Activated T-helper 1 cell treated with anti-CD3 and anti-CD28 coated beads, Interleukin-12 subunit alpha, Interleukin-12 subunit beta, Interleukin-2, Interleukin-4 antibody, amounts not matched to agents 30 ng/mL and 10 ng/mL and 1 ng/mL, durations not matched to agents 14 hours and 24 hours and 36 hours (primary cell): Measurements from ENCODE around the gene EAF1. TPM values are rescaled to one million over a fixed set of nuclear protein-coding genes. Genes with fewer than 3 reads are reported as not detected.
"Not testable (repeated sequence)": the region's sequence is repeated elsewhere in the genome, so short reads cannot be mapped to it uniquely, and the experiment has no call there.

ENCODE experiments used
- DNase-seq: peaks from one replicate; pipeline ENCODE4 v3.0.0; 2021; ENCODE audit warnings: low spot score
- H3K27ac Mint-ChIP-seq: one replicate; pipeline ENCODE4 v1.8.0; 2021; ENCODE audit warnings: mild to moderate bottlenecking, mixed read lengths
- H3K27me3 Mint-ChIP-seq: one replicate; pipeline ENCODE4 v1.8.0; 2022; ENCODE audit warnings: mild to moderate bottlenecking, moderate library complexity, mixed read lengths; ENCODE audit not compliant: insufficient read depth
- H3K36me3 Mint-ChIP-seq: one replicate; pipeline ENCODE4 v1.8.0; 2021; ENCODE audit warnings: low read depth, mixed read lengths
- H3K4me1 Mint-ChIP-seq: one replicate; pipeline ENCODE4 v1.8.0; 2021; ENCODE audit warnings: low read depth, mixed read lengths
- H3K4me3 Mint-ChIP-seq: one replicate; pipeline ENCODE4 v1.8.0; 2021; ENCODE audit warnings: mild to moderate bottlenecking, moderate library complexity, mixed read lengths
- H3K9me3 Mint-ChIP-seq: one replicate; pipeline ENCODE4 v1.8.0; 2021; ENCODE audit warnings: mixed read lengths
- intact Hi-C: fragments of 100-400 bp; cut with micrococcal nuclease; formaldehyde crosslinking; loops from one replicate; pipeline ENCODE4 v1.15.1; 2024
- total RNA-seq: library from RNA; stranded (reverse); gene quantifications from 2 replicates; pipeline ENCODE4 v1.2.3, GENCODE V29; 2022

Gene EAF1
- total RNA-seq, 1 donor from 2014 or later: 27.8 TPM

DNA sequence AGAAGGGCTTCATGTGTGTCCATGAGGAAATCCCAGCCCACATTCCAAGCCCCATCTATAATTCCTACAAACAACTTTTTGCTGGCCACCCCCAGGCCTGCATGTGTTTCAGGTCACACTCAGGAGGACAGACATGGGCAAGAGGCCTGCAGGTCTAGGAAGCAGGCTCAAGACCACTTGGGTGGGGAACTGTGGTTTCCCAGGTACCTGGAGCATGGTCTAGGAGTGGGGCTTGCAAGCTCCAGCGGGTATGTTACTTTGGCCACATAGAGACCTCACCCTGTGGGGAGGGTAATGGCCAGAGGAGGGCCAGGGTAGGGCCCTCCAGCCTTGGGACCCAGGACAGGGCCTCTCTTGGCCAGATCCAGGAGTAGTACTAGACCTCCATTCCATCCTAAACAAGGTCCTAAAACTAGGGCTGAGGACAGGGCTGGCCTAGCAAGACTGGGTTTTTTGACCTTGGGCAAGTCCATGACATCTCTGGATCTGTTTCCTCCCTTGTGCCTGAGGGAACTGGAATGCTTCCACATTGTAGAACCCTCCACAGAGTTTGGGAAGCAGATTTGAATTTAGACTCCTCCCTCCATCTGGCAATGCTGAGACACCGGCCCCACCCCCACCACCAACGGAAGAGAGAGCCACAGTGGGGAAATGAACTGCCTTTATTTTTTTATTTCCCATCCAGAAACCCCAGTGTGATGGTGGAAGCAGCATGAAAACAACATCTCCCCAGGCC is 22.3 kb downstream of the EAF1 start:
- H3K4me3 Mint-ChIP-seq: no peak overlapping the region
- H3K9me3 Mint-ChIP-seq: no peaks in the 10 kb centered on the region
- H3K36me3 Mint-ChIP-seq: peaks cover 6% of the 10 kb centered on the region
- no peak overlapping the region for H3K27ac Mint-ChIP-seq
- H3K27me3 Mint-ChIP-seq: no peaks in the 10 kb centered on the region
- no peaks in the 10 kb centered on the region for H3K4me1 Mint-ChIP-seq
- intact Hi-C loops: no loop called here
- no peak for DNase-seq

DNA sequence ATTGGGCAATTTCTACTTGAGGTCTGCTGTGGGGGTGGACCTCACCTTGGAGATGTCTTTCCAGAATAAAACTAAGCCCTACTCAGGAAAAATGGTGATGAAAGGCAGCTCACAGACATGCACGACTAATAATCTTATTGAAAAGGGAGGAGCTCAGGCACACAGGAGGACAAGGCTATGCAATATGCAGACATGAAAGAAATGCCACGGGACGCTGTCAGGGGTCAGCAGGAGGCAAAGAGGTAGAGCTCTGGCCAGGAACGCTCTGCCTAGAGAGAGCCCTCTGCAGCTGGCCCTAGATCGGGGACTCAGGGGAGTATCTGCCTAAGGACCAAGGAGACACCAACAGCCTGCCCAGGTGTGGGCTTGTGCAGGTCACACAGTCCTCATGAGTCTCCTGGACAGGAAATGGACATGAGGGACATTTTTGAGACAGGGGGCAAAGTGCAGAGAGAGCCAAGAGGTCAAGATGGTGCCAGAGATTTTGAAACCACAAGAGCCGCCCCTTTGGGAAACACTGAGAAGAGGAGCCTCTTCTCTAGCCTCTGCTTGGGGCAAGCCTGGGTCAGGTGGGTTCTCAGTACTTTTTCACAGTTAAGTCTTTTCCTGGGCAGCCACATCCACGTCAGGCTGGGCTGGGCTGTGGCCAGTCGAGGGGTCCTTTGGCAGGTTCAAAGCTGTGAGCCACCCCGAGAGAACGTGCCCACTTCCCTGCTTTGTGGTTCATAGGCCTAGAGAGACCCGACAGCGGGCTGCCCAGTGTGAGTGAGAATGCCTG is 23.2 kb downstream of the EAF1 start:
- Mint-ChIP-seq H3K27ac (no peak overlapping the region), H3K4me1 (no peaks in the 10 kb centered on the region), H3K27me3 (no peaks in the 10 kb centered on the region), H3K36me3 (peaks cover under 1% of the 10 kb centered on the region), H3K9me3 (no peaks in the 10 kb centered on the region), H3K4me3 (no peak overlapping the region)
- intact Hi-C loops: no loop called here
- DNase-seq: no peak

DNA sequence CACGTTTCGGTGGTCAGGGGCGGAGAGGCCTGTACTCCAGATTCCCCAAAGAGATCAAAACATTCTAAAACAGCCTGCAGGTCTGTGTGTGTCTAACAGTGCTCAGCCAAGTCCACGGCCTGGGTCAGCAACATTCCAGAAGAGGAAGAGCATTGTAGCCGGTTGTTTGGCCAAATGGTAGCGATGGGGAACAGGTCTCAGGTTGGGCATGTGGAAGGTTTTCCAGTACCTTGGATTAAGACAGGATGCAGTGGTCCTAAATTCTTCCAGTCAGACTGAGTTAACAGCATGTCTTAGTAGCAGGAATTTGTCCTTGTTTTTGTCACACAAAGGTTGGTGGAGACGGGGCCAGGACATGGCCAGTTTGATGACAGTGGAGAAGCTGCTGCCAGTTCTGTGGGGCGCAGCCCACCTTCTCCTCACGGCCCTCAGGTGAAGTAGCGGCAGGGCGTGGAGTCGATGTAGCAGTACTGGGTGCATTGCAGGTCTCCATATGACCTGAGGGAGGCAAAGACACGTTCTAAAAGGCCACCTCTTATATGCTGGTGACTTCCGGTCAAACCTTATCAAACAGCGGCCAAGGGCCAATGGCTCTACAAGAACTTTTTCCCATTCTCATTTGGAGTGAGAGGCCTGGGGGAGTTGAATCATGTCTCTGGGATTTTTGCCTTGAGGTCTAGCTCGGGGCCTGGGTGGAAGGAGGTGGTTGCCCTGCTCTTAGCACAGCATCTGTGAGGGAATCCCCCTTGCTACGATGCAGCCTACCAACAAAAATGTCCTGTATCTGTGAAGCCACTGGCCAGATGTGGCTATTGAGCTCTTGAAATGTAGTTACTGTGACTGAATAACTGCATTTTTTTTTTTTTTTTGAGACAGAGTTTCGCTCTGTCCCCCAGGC is 24.1 kb downstream of the EAF1 start:
- H3K4me1 Mint-ChIP-seq: no peaks in the 10 kb centered on the region
- no peaks in the 10 kb centered on the region for H3K27me3 Mint-ChIP-seq
- H3K4me3 Mint-ChIP-seq: no peak overlapping the region
- no peaks in the 10 kb centered on the region for H3K9me3 Mint-ChIP-seq
- H3K36me3 Mint-ChIP-seq: no peaks in the 10 kb centered on the region
- no peak overlapping the region for H3K27ac Mint-ChIP-seq
- no peak for DNase-seq
- intact Hi-C loops: no loop called here

DNA sequence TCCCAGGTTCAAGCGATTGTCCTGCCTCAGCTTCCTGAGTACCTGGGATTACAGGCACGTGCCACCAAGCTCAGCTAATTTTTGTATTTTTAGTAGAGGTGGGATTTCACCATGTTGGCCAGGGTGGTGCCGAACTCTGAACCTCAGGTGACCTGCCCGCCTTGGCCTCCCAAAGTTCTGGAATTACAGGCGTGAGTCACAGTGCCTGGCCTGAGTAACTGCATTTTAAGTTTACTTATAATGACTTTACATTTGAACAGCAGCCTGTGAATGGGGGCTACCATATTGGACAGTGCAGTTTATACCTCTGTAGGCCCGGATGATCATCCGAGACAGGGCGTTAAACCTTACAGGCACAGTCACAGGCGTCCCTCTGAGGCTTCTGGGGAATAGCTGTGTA is 24.8 kb downstream of the EAF1 start:
- no peak overlapping the region for H3K27ac Mint-ChIP-seq
- no peaks in the 10 kb centered on the region for H3K27me3 Mint-ChIP-seq
- H3K36me3 Mint-ChIP-seq: no peaks in the 10 kb centered on the region
- H3K4me3 Mint-ChIP-seq: no peak overlapping the region
- H3K4me1 Mint-ChIP-seq: no peaks in the 10 kb centered on the region
- no peaks in the 10 kb centered on the region for H3K9me3 Mint-ChIP-seq
- no peak for DNase-seq
- intact Hi-C loops: no loop called here

DNA sequence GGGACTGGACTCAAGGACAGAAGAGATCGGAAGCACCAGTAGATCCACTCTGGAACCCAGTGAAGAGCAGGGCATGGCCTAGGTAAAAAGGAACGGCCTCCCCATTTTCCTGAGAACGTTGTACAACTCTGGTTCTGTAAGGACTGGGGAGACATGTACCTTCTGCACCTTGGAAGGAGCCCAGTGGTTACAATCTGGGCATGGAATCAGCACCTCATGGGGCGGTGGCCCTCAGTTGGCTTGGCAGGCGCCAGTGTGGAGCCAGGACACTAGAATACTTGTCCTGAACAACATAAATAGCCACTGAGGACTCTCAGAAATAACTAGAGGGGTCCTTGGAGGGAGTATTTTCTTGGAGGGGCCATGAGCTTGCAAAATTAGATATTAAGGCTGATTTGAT is 25.6 kb downstream of the EAF1 start:
- Mint-ChIP-seq H3K36me3 (no peaks in the 10 kb centered on the region), H3K4me1 (no peaks in the 10 kb centered on the region), H3K27ac (no peak overlapping the region), H3K27me3 (no peaks in the 10 kb centered on the region), H3K4me3 (no peak overlapping the region), H3K9me3 (no peaks in the 10 kb centered on the region)
- intact Hi-C loops: no loop called here
- no peak for DNase-seq

DNA sequence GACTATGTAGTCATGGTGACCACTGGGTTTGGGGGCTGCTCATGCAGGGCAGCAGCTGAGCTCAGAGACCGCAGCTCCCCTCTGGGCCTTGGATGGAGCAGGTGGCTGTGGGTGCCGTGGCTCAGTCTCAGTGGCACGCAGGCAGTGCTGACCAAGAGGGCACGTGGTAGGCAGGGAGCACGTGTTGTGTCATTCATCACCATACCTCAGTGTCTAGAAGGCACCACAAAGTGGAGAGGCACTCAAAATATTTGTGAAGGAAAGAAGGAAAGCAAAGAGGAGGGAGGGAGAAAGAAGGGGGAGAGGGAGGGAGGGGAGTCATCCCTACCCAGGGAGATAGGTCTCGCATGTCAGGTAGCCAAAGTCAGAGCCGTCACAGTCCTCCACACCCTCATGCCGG is 26.1 kb downstream of the EAF1 start:
- intact Hi-C loops: no loop called here
- no peaks in the 10 kb centered on the region for H3K9me3 Mint-ChIP-seq

DNA sequence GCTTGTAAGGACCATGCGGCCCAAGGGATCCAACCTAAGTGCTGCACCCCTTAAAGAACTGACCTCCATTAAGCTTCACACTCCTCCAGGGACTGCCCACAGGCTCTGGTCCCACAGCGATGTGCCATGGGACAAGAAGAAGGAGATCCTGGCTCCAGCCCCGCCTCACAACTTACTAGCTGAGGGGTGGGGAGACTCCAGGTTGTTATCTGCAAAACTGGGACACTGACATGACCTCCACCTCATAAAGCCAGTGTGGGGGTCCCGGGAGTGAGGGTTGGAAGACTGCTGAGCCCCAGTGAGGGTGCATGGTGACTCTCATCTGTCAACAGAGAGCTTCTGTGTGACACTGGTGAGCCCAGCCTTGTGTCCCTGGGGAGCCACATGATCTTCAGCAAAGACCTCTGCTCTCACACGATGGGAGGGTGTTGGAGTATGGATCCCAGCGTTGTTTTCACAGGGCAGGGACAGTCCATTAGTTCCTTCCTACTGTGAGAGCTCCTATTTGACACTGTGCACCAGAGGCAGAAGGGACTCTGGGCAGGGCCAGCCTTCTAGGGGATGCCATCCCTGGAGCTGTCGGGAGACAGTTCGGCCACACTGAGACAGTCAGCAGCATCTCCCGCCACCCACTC is 26.7 kb downstream of the EAF1 start:
- Mint-ChIP-seq H3K36me3 (peaks cover 3% of the 10 kb centered on the region), H3K27me3 (no peaks in the 10 kb centered on the region), H3K4me1 (no peaks in the 10 kb centered on the region), H3K27ac (no peak overlapping the region), H3K9me3 (no peaks in the 10 kb centered on the region), H3K4me3 (no peak overlapping the region)
- intact Hi-C loops: no loop called here
- DNase-seq: no peak

More for the DNA sequence above, 26.1 kb downstream of the EAF1 start:
- Mint-ChIP-seq H3K4me1 (no peaks in the 10 kb centered on the region), H3K27ac (no peak overlapping the region), H3K27me3 (no peaks in the 10 kb centered on the region), H3K36me3 (peaks cover 3% of the 10 kb centered on the region), H3K4me3 (no peak overlapping the region)
- DNase-seq: no peak

DNA sequence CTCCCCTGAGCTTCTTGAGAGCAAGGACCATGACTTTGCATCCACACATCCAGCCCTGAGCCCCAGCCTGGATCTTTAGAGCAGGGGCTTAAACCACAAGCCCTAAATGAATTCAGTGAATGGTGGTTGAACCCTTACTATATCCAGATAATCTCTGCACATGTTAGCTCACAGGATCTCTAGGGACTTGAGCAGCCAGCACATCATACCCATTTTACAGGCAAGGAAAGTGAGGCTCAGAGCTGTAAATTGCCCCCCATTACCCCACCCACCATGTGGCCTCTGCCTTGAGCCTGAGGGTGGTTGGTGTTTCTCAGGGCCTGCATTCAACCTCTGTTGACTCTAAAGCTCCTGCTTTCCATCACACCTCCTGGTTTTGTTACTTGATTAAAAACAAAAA is 27.6 kb downstream of the EAF1 start:
- Mint-ChIP-seq H3K4me1 (peaks cover under 1% of the 10 kb centered on the region), H3K4me3 (no peak overlapping the region), H3K9me3 (no peaks in the 10 kb centered on the region), H3K27me3 (no peaks in the 10 kb centered on the region), H3K36me3 (peaks cover 3% of the 10 kb centered on the region), H3K27ac (no peak overlapping the region)
- no peak for DNase-seq
- intact Hi-C loops: no loop called here

DNA sequence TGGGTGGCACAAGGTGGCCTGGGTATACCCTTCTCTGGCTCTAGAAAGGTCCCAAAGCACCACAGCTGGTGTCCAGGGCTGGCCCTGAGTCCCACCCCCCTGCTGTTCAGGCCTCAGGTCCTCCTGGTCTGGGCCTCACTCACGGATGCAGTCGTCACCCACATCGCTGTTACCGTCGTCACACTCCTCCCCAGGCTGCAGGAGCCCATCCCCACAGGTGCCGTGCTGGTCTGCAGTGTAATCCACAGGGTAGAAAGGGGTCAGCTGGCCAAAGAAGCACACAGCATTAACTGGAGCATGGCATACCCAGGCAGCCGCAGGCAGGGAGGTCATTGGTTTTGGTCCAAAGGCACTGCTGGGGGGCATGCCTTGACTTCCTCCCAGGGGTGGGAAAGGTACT is 28.4 kb downstream of the EAF1 start:
- Mint-ChIP-seq H3K27ac (no peak overlapping the region), H3K4me1 (peaks cover 8% of the 10 kb centered on the region), H3K36me3 (peaks cover 3% of the 10 kb centered on the region), H3K27me3 (no peaks in the 10 kb centered on the region), H3K9me3 (no peaks in the 10 kb centered on the region), H3K4me3 (no peak overlapping the region)
- intact Hi-C loops: no loop called here
- DNase-seq: no peak

DNA sequence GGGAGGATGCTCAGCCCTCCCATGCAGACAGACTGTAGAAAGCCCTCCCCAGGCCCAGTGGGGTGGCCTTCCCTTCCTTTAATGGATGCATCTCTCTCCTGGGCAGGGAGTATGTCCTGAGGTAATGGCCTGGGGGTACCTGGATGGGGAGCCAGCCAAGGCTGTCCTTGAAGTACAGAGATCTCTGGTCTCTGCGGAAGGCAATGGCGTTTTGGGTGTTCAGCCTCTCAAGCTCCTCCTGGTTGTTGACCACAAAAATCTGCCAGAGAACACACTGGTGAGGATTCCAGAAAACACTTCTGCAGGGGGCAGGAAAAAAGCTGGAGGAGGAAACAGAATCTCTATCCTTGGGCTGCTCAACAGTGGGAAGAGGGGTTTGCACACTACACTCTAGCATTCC is 28.9 kb downstream of the EAF1 start:
- no peaks in the 10 kb centered on the region for H3K27me3 Mint-ChIP-seq

DNA sequence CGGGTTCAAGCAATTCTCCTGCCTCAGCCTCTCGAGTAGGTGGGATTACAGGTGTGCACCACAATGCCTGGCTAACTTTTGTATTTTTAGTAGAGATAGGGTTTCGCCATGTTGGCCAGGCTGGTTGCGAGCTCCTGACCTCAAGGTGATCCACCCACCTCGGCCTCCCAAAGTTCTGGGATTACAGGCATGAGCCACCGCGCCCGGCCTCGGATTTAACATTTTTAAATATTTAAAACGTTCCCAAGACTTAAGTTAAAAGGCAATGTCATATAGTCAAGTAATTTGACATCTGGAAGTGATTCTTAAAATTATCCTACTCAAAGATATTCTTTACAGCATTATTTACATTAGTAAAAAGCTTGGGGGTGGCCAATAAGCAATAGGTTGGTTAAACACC is 29.5 kb downstream of the EAF1 start:
- H3K9me3 Mint-ChIP-seq, DNase-seq, intact Hi-C loops, H3K4me3 Mint-ChIP-seq, H3K27me3 Mint-ChIP-seq, H3K36me3 Mint-ChIP-seq, H3K27ac Mint-ChIP-seq: not testable (repeated sequence)
- H3K4me1 Mint-ChIP-seq: peaks cover 17% of the 10 kb centered on the region

More for the DNA sequence above, 28.9 kb downstream of the EAF1 start:
- peaks cover 14% of the 10 kb centered on the region for H3K4me1 Mint-ChIP-seq
- H3K9me3 Mint-ChIP-seq: no peaks in the 10 kb centered on the region
- DNase-seq: no peak
- intact Hi-C loops: no loop called here
- H3K36me3 Mint-ChIP-seq: peaks cover 3% of the 10 kb centered on the region
- H3K27ac Mint-ChIP-seq: no peak overlapping the region
- H3K4me3 Mint-ChIP-seq: no peak overlapping the region

DNA sequence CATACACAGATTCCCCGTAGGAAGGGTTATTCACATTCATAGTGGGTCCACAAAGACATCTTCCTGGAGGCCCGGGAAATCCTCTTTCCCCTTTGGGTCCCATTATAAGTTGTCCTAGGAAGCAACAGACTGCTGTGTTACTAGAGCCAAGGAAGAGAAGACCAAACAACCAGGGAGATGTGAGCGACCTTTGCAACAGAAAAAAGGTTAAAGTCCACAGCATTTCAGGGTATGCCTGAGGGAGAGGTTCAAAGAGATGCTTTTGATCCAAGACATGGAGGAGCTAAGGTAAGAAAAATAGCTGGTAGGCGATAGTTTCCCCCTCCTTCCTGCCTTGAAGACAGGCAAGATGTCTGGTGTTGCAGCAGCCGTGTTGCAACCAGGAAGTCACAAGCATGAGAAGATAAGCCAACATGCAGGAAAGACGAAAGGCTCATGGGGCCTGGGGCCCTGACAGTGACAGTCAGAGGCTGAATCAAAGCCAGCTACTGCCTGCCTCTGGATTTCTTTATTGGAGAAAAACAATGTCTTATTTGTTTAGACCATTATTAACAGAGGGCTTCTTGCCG is 30.9 kb downstream of the EAF1 start:
- H3K9me3 Mint-ChIP-seq: no peaks in the 10 kb centered on the region
- DNase-seq: no peak
- H3K4me3 Mint-ChIP-seq: no peak overlapping the region
- H3K4me1 Mint-ChIP-seq: peaks cover 27% of the 10 kb centered on the region
- no peak overlapping the region for H3K27ac Mint-ChIP-seq
- H3K27me3 Mint-ChIP-seq: no peaks in the 10 kb centered on the region
- peaks cover 3% of the 10 kb centered on the region for H3K36me3 Mint-ChIP-seq
- intact Hi-C loops: no loop called here
